GM12878 (cell line): ENCODE data around the gene BCAT1. TPM values are rescaled to one million over a fixed set of nuclear protein-coding genes. Genes with fewer than 3 reads are reported as not detected.

Experiments
- ATAC-seq: fragments of 200-7000 bp; cut with Tn5 transposase; 3 replicates; pipeline ENCODE4 v1.9.1; 2020; ENCODE audit warnings: mild to moderate bottlenecking, moderate library complexity
- BruUV-seq: library from RNA; stranded (reverse); fragments of 400-500 nt; replicated peaks from 2 replicates; lab custom pipeline; 2021; lab: Mats Ljungman, UMichigan
- CTCF ChIA-PET: fragments of 300-600 bp; sonication (Branson Sonifier 250); formaldehyde crosslinking; extraction: SDS; loops from one replicate; lab custom pipeline; 2021; ENCODE audit warnings: inconsistent platforms; lab: Yijun Ruan, JAX
- POLR2A ChIA-PET: fragments of 350-600 bp; formaldehyde crosslinking; extraction: SDS; loops from one replicate; lab custom pipeline; 2021; ENCODE audit warnings: inconsistent platforms; lab: Charles Lee
- RAD21 ChIA-PET: fragments of 300-600 bp; sonication (Branson Sonifier 250); formaldehyde crosslinking; loops from one replicate; lab custom pipeline; 2023; ENCODE audit warnings: antibody characterized with exemption; ENCODE audit not compliant: unreplicated experiment; lab: Charles Lee
- SMC1A ChIA-PET: fragments of 300-600 bp; sonication (Branson Sonifier 250); formaldehyde crosslinking; loops from one replicate; lab custom pipeline; 2023; ENCODE audit not compliant: unreplicated experiment, uncharacterized antibody; lab: Charles Lee
- DNase-seq: peaks from one replicate; pipeline ENCODE4 v3.0.0-alpha.2; 2011; ENCODE audit warnings: low read depth, low spot score
- FAIRE-seq: peaks from 3 replicates; lab custom pipeline; 2011; peaks lifted over from hg19 to GRCh38; lab: Jason Lieb, UNC
- H2AFZ ChIP-seq: 2 replicates; pipeline ENCODE4 v1.6.0; 2011; ENCODE audit warnings: low read depth, low read length, control low read depth; ENCODE audit not compliant: control insufficient read depth
- H3K27ac ChIP-seq: 2 replicates; pipeline ENCODE4 v1.5.1; 2011; ENCODE audit warnings: control low read depth; ENCODE audit not compliant: control insufficient read depth, insufficient read depth
- H3K27me3 ChIP-seq, 2 experiments: replicated peaks in 1 of 2; 2 replicates each; pipeline versions ENCODE4 v1.6.0 to v1.6.1; 2011; ENCODE audit warnings: low read length in 1 of 2; ENCODE audit not compliant: control insufficient read depth in 2 of 2, insufficient read depth in 2 of 2
- H3K36me3 ChIP-seq, 2 experiments: 2 replicates each; pipeline ENCODE4 v1.5.1; 2011; ENCODE audit warnings: low read length in 1 of 2; ENCODE audit not compliant: control insufficient read depth in 2 of 2, insufficient read depth in 2 of 2
- H3K4me1 ChIP-seq: 2 replicates; pipeline ENCODE4 v1.6.1; 2011; ENCODE audit warnings: mild to moderate bottlenecking, low read length, moderate library complexity, mixed read lengths; ENCODE audit not compliant: control insufficient read depth, insufficient read depth
- H3K4me2 ChIP-seq: 2 replicates; pipeline ENCODE4 v1.6.0; 2011; ENCODE audit warnings: control low read depth; ENCODE audit not compliant: control insufficient read depth, insufficient read depth
- H3K4me3 ChIP-seq: fragments of 200-600 bp; sonication (generic); 2 replicates; pipeline ENCODE4 v1.5.1; 2016
- H3K79me2 ChIP-seq: 2 replicates; pipeline ENCODE4 v1.6.0; 2011; ENCODE audit warnings: low read length; ENCODE audit not compliant: control insufficient read depth, insufficient read depth
- H3K9ac ChIP-seq: 2 replicates; pipeline ENCODE4 v1.8.0; 2011; ENCODE audit warnings: low read length, control low read depth, mixed read lengths; ENCODE audit not compliant: control insufficient read depth, insufficient read depth
- H3K9me3 ChIP-seq: replicated peaks from 3 replicates; pipeline ENCODE4 v1.5.1; 2011; ENCODE audit warnings: mild to moderate bottlenecking, low read length; ENCODE audit not compliant: control insufficient read depth, insufficient read depth
- H4K20me1 ChIP-seq: 2 replicates; pipeline ENCODE4 v1.6.0; 2011; ENCODE audit not compliant: control insufficient read depth, insufficient read depth
- EZH2 ChIP-seq: IDR thresholded peaks from 2 replicates; pipeline ENCODE4 v1.6.1; 2012; ENCODE audit warnings: low read depth, mild to moderate bottlenecking, control low read depth, inconsistent platforms, low read length, borderline replicate concordance; ENCODE audit not compliant: control insufficient read depth
- NRF1 ChIP-seq: conservative IDR thresholded peaks from 2 replicates; pipeline ENCODE4 v1.6.1; 2011; ENCODE audit warnings: mild to moderate bottlenecking, low read depth, low read length, improper control_type of control experiment
- PAX5 ChIP-seq: IDR thresholded peaks from 2 replicates; pipeline ENCODE4 v1.6.1; 2011; ENCODE audit warnings: low read depth, low read length, borderline replicate concordance
- in situ Hi-C: fragments of 300-500 bp; cut with MboI; formaldehyde crosslinking; loops from 9 replicates; pipeline ENCODE4 v1.14.3; 2018; ENCODE audit warnings: mixed read lengths
- intact Hi-C: fragments of 100-400 bp; cut with micrococcal nuclease; formaldehyde crosslinking; loops from one replicate; pipeline ENCODE4 v1.14.2; 2022; ENCODE audit not compliant: unreplicated experiment
- polyA plus RNA-seq, 11 experiments: library from polyadenylated mRNA; depleted of rRNA in 4 of 11; unstranded in 6 of 11; stranded (reverse) in 5 of 11; fragments of >200 nt; fragmentation: Nextera tagmentation in 4 of 11; fragmentation: Illumina TruSeq in 1 of 11; extraction: Ambion mirVana in 4 of 11; extraction: Trizol in 1 of 11; gene quantifications; 1 replicate in 1 of 11; 2 replicates in 10 of 11; pipeline versions ENCODE4 v1.2.1 to v1.2.3, GENCODE V29; 2011 to 2016; ENCODE audit warnings: inconsistent platforms in 2 of 11, missing spikeins in 2 of 11, low read depth in 1 of 11
- total RNA-seq, 4 experiments: library from RNA; depleted of rRNA in 3 of 4; stranded (reverse); fragments of >200 nt in 3 of 4; fragmentation: Illumina TruSeq in 1 of 4; extraction: Trizol in 1 of 4; gene quantifications; 2 replicates each; pipeline versions ENCODE4 v1.2.1 to v1.2.3, GENCODE V29; 2013 to 2021
- TF ChIP-seq, protein P1 (sequence below): fragments of 450-650 bp; IDR thresholded peaks from 2 replicates; pipeline ENCODE4 v1.6.1; 2017; ENCODE audit warnings: mild to moderate bottlenecking, low read depth, inconsistent platforms; ENCODE audit not compliant: poor library complexity, severe bottlenecking

The BCAT1 gene
- total and polyA plus RNA-seq, 10 of the 15 experiments (the other 5 are each of a cell fraction or from before 2014, with no cell fraction given) = 26.2 to 187 (median 81.9) TPM

DNA sequence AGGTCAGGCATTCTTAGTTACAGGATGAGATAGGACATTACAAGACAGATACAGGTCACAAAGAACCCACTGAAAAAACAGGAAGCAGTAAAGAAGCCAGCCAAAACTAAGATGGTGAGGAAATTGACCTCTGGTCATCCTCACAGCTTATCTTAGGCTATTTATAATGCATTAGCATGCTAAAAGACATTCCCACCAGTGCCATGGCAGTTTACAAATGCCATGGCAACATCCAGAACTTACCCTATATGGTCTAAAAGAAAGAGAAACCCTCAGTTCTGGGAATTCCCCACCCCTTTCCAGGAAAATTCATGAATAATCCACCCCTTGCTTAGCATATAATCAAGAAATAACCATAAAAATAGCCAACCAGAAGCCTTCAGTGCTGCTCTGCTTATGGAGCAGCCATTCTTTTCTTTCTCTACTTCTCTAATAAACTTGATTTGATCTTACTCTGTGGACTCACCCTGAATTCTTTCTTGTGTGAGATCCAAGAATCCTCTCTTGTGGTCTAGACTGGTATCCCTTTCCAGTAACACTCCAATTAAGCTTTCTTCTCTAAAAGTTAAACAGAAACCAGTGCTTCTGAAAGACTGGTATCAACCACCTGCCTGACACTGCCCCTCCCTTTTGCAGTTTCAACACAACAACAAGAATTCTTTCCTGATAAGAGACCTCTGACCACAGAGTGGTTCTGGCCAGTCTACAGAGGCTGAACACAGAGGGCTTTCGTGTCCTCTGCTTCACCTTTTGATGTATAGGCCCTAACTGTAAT is 86.9 kb downstream of the BCAT1 start (continued):
- TF ChIP-seq, protein P1, sequence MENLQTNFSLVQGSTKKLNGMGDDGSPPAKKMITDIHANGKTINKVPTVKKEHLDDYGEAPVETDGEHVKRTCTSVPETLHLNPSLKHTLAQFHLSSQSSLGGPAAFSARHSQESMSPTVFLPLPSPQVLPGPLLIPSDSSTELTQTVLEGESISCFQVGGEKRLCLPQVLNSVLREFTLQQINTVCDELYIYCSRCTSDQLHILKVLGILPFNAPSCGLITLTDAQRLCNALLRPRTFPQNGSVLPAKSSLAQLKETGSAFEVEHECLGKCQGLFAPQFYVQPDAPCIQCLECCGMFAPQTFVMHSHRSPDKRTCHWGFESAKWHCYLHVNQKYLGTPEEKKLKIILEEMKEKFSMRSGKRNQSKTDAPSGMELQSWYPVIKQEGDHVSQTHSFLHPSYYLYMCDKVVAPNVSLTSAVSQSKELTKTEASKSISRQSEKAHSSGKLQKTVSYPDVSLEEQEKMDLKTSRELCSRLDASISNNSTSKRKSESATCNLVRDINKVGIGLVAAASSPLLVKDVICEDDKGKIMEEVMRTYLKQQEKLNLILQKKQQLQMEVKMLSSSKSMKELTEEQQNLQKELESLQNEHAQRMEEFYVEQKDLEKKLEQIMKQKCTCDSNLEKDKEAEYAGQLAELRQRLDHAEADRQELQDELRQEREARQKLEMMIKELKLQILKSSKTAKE = peak; percentile 35

DNA sequence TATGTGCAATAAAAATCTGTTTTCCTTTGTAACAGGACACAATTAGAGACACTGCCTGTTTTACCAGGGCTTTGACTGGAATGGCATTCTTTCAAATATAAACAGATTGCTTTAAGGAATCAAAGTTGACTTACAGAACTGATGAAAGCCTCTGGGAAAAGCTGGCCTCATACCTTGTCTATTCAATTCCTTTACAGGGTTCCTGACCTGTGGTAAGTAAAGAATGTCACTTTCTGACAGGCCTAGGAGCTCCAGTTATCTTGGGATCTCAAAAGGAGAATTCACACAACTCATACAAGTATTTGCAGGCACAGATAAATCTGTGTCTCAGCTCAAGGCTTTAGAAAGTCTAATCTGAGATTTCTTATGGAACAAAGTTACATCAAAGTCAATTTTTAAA is 88.4 kb downstream of the BCAT1 start:
- Histone ChIP-seq H3K4me1 (peaks cover 19% of the 10 kb centered on the region), H2AFZ (no peak overlapping the region), H3K79me2 (no peaks in the 10 kb centered on the region), H3K36me3 (peaks cover 0 to 4% of the 10 kb centered on the region in 2 experiments; a peak in 1 of 4 replicates), H4K20me1 (no peaks in the 10 kb centered on the region), H3K27me3 (no peaks in the 10 kb centered on the region), H3K9me3 (no peaks in the 10 kb centered on the region; the same call in 1 of the 3 replicates), H3K4me3 (no peak overlapping the region), H3K27ac (no peak overlapping the region), H3K9ac (no peak overlapping the region), H3K4me2 (no peak overlapping the region)
- ChIA-PET POLR2A (no interaction called here), SMC1A (interaction anchor here (0.6 to 2.4 kb wide), 9 partner anchors 9 to 288 kb away, joined by 3 to 14 read pairs (median 3); partner anchors contain the start of gene BCAT1), RAD21 (no interaction called here), CTCF (interaction anchor here (1.0 to 4.3 kb wide), 3 partner anchors 9 to 294 kb away, joined by 3 to 31 read pairs (median 4); no protein-coding TSS in a partner anchor)
- FAIRE-seq = no peak
- intact Hi-C loops (no loop called here), in situ Hi-C loops (no loop called here)
- TF ChIP-seq NRF1 (no peak), PAX5 (no peak), EZH2 (no peak)
- no peak for DNase-seq
- BruUV-seq = no TSS peak
- no peak for ATAC-seq
